NCI-H1417 treated with DMSO at 0.1 percent for 48 hours (cell line): ENCODE data around the gene EEFSEC.

Experiments
- DNase-seq: peaks from one replicate; lab custom pipeline; 2025; lab: John Stamatoyannopoulos, UW

Gene EEFSEC

GRCh38 chr3:128353361-128353965 lies 200.2 kb downstream of the EEFSEC start:
- no peak for DNase-seq

GRCh38 chr3:128353991-128354687 lies 200.9 kb downstream of the EEFSEC start:
- DNase-seq: no peak

GRCh38 chr3:128354788-128355542 lies 201.7 kb downstream of the EEFSEC start:
- no peak for DNase-seq

- DNase-seq: no peak
Observed at GRCh38 chr3:128355543-128355919, 202.2 kb downstream of the EEFSEC start.

- DNase-seq: no peak
Observed at GRCh38 chr3:128356822-128357221, 203.5 kb downstream of the EEFSEC start.

GRCh38 chr3:128357538-128357937 lies 204.3 kb downstream of the EEFSEC start:
- no peak for DNase-seq

- DNase-seq: no peak
Observed at GRCh38 chr3:128358156-128358895, 205.0 kb downstream of the EEFSEC start.

GRCh38 chr3:128359060-128359664 lies 205.9 kb downstream of the EEFSEC start:
- DNase-seq: no peak

GRCh38 chr3:128359846-128360642 lies 206.8 kb downstream of the EEFSEC start:
- no peak for DNase-seq

- DNase-seq: no peak
Observed at GRCh38 chr3:128360705-128361271, 207.5 kb downstream of the EEFSEC start.

GRCh38 chr3:128362026-128362965 lies 209.0 kb downstream of the EEFSEC start:
- no peak for DNase-seq

- no peak for DNase-seq
Observed at GRCh38 chr3:128364291-128364690, 211.0 kb downstream of the EEFSEC start.

- no peak for DNase-seq
Observed at GRCh38 chr3:128364808-128365360, 211.6 kb downstream of the EEFSEC start.

GRCh38 chr3:128366136-128366535 lies 212.9 kb downstream of the EEFSEC start:
- DNase-seq: no peak

GRCh38 chr3:128366652-128367051 lies 213.4 kb downstream of the EEFSEC start:
- no peak for DNase-seq

GRCh38 chr3:128367221-128367620 lies 213.9 kb downstream of the EEFSEC start:
- no peak for DNase-seq

- DNase-seq: no peak
Observed at GRCh38 chr3:128367761-128368160, 214.5 kb downstream of the EEFSEC start.

- DNase-seq: no peak
Observed at GRCh38 chr3:128368626-128369025, 215.3 kb downstream of the EEFSEC start.

- DNase-seq: no peak
Observed at GRCh38 chr3:128369121-128369703, 215.9 kb downstream of the EEFSEC start.
